Endothelial cell of umbilical vein (primary cell): Measurements from ENCODE around the gene ANP32B. TPM values are rescaled to one million over a fixed set of nuclear protein-coding genes. Genes with fewer than 3 reads are reported as not detected.
"Not testable (repeated sequence)": the region's sequence is repeated elsewhere in the genome, so short reads cannot be mapped to it uniquely, and the experiment has no call there.

Source experiments
- BruUV-seq: library from RNA; stranded (reverse); fragments of 400-500 nt; replicated peaks from 2 replicates; lab custom pipeline; 2021; lab: Mats Ljungman, UMichigan
- CTCF ChIA-PET: fragments of 300-600, 350-600 bp; sonication (Branson Sonifier 250); formaldehyde crosslinking; loops from one replicate; lab custom pipeline; 2021; ENCODE audit warnings: antibody characterized with exemption, inconsistent platforms; lab: Charles Lee
- POLR2A ChIA-PET: fragments of 300-600, 350-600 bp; sonication (Branson Sonifier 250); formaldehyde crosslinking; loops from one replicate; lab custom pipeline; 2021; ENCODE audit warnings: antibody characterized with exemption, inconsistent platforms; lab: Charles Lee
- DNase-seq: peaks from one replicate; pipeline ENCODE4 v3.0.0-alpha.2; 2011; ENCODE audit warnings: low read depth, low spot score
- FAIRE-seq: peaks from 2 replicates; lab custom pipeline; 2011; peaks lifted over from hg19 to GRCh38; lab: Jason Lieb, UNC
- H2AFZ ChIP-seq: 2 replicates; pipeline ENCODE4 v1.6.0; 2012; ENCODE audit warnings: low read depth, low read length, control low read depth, inconsistent platforms
- H3K27ac ChIP-seq: 2 replicates; pipeline ENCODE4 v1.5.1; 2011; ENCODE audit warnings: low read depth, mild to moderate bottlenecking, control low read depth, low read length, moderate library complexity; ENCODE audit not compliant: insufficient read depth
- H3K27me3 ChIP-seq, 2 experiments: 2 replicates each; pipeline versions ENCODE4 v1.6.0 to v1.6.1; 2011; ENCODE audit warnings: low read length in 2 of 2, mixed read lengths in 1 of 2; ENCODE audit not compliant: control insufficient read depth in 2 of 2, insufficient read depth in 2 of 2
- H3K36me3 ChIP-seq, 2 experiments: 2 replicates in 1 of 2; 3 replicates in 1 of 2; pipeline ENCODE4 v1.5.1; 2011; ENCODE audit warnings: low read length in 2 of 2, mild to moderate bottlenecking in 1 of 2, moderate library complexity in 1 of 2; ENCODE audit not compliant: control insufficient read depth in 2 of 2, insufficient read depth in 2 of 2; ENCODE audit errors: extremely low read depth in 1 of 2
- H3K4me1 ChIP-seq: 3 replicates; pipeline ENCODE4 v1.5.1; 2011; ENCODE audit warnings: mild to moderate bottlenecking, low read length; ENCODE audit not compliant: control insufficient read depth, insufficient read depth; ENCODE audit errors: extremely low read depth
- H3K4me2 ChIP-seq: 2 replicates; pipeline ENCODE4 v1.6.1; 2011; ENCODE audit warnings: low read length, control low read depth, mixed read lengths; ENCODE audit not compliant: insufficient read depth
- H3K4me3 ChIP-seq, 3 experiments: fragments of 200-600 bp in 1 of 3; sonication (generic), shearing (Covaris generic) in 1 of 3; replicated peaks in 1 of 3; 2 replicates each; pipeline ENCODE4 v1.5.1; 2011 to 2016; ENCODE audit warnings: control low read depth in 3 of 3, low read length in 3 of 3, mild to moderate bottlenecking in 2 of 3, inconsistent platforms in 1 of 3, low read depth in 1 of 3, moderate library complexity in 1 of 3; ENCODE audit not compliant: insufficient read depth in 1 of 3
- H3K79me2 ChIP-seq: 2 replicates; pipeline ENCODE4 v1.6.0; 2012; ENCODE audit warnings: low read length, inconsistent platforms; ENCODE audit not compliant: control insufficient read depth, insufficient read depth
- H3K9ac ChIP-seq: replicated peaks from 2 replicates; pipeline ENCODE3; 2011; ENCODE audit warnings: low read length, control low read depth; ENCODE audit not compliant: insufficient read depth; ENCODE audit errors: extremely low read depth
- H3K9me1 ChIP-seq: replicated peaks from 3 replicates; pipeline ENCODE4 v1.6.0; 2011; ENCODE audit warnings: mild to moderate bottlenecking, low read length; ENCODE audit not compliant: control insufficient read depth, insufficient read depth; ENCODE audit errors: extremely low read depth
- H3K9me3 ChIP-seq: replicated peaks from 2 replicates; pipeline ENCODE4 v1.5.1; 2012; ENCODE audit warnings: low read length, inconsistent platforms; ENCODE audit not compliant: control insufficient read depth, insufficient read depth
- H4K20me1 ChIP-seq: replicated peaks from 2 replicates; pipeline ENCODE3; 2011; ENCODE audit warnings: mild to moderate bottlenecking, low read length; ENCODE audit not compliant: control insufficient read depth, insufficient read depth; ENCODE audit errors: extremely low read depth
- EZH2 ChIP-seq: IDR thresholded peaks from 2 replicates; pipeline ENCODE4 v1.6.1; 2012; ENCODE audit warnings: borderline replicate concordance, low read depth, mild to moderate bottlenecking, moderate library complexity, low read length, inconsistent platforms; ENCODE audit not compliant: severe bottlenecking
- FOS ChIP-seq: IDR thresholded peaks from 2 replicates; pipeline ENCODE4 v1.6.1; 2011; ENCODE audit warnings: mild to moderate bottlenecking, low read length, moderate library complexity, borderline replicate concordance; ENCODE audit not compliant: insufficient read depth
- GATA2 ChIP-seq: IDR thresholded peaks from 2 replicates; pipeline ENCODE4 v1.7.0; 2011; ENCODE audit warnings: low read depth, mild to moderate bottlenecking, moderate library complexity, mixed read lengths, low read length; ENCODE audit not compliant: insufficient read length, insufficient read depth
- JUN ChIP-seq: IDR thresholded peaks from 2 replicates; pipeline ENCODE4 v1.6.1; 2011; ENCODE audit warnings: borderline replicate concordance, low read depth; ENCODE audit not compliant: insufficient read length, insufficient read depth
- MAX ChIP-seq: IDR thresholded peaks from 2 replicates; pipeline ENCODE4 v1.6.1; 2011; ENCODE audit not compliant: insufficient read depth, insufficient read length
- MYC ChIP-seq: IDR thresholded peaks from one replicate; pipeline ENCODE4 v1.6.1; 2011; ENCODE audit warnings: mild to moderate bottlenecking, low read depth, low read length
- POLR2A ChIP-seq: IDR thresholded peaks from 2 replicates; pipeline ENCODE4 v1.6.1; 2012; ENCODE audit warnings: low read depth, mild to moderate bottlenecking, control low read depth, low read length
- POLR2AphosphoS5 ChIP-seq: IDR thresholded peaks from 2 replicates; pipeline ENCODE4 v1.6.1; 2012; ENCODE audit warnings: low read depth, mild to moderate bottlenecking, control low read depth, low read length, moderate library complexity; ENCODE audit not compliant: insufficient read depth
- dilution Hi-C: fragments of 300-500 bp; cut with MboI; formaldehyde crosslinking; loops from one replicate; pipeline ENCODE4 v1.15.0; 2019; ENCODE audit warnings: low sequenced_read_pairs; ENCODE audit not compliant: extremely low pct_ligation_motif_present
- intact Hi-C: fragments of 100-400 bp; cut with micrococcal nuclease; formaldehyde crosslinking; loops from one replicate; pipeline ENCODE4 v1.10.0; 2022
- polyA plus RNA-seq, 4 experiments: library from polyadenylated mRNA; depleted of rRNA in 3 of 4; stranded (reverse) in 3 of 4; unstranded in 1 of 4; fragments of >200 nt; gene quantifications; 2 replicates each; pipeline versions ENCODE4 v1.2.1 to v1.2.3, GENCODE V29; 2011 to 2012; ENCODE audit warnings: missing spikeins in 1 of 4
- total RNA-seq: library from RNA; stranded (reverse); gene quantifications from 2 replicates; pipeline ENCODE4 v1.2.3, GENCODE V29; 2021
- TF ChIP-seq, protein P1 (sequence below), 2 donors: IDR thresholded peaks; 1 replicate in 1 of 2; 2 replicates in 1 of 2; pipeline ENCODE4 v1.5.1; 2011; ENCODE audit warnings: low read length in 2 of 2, mild to moderate bottlenecking in 2 of 2, moderate library complexity in 2 of 2, control low read depth in 1 of 2, inconsistent platforms in 1 of 2, low read depth in 1 of 2; ENCODE audit not compliant: insufficient read depth in 1 of 2; ENCODE audit errors: extremely low read depth in 1 of 2

The ANP32B gene
- total and polyA plus RNA-seq, 2 donors (not counting 3 experiments of a cell fraction or from before 2014, with no cell fraction given): 13.9 to 173 TPM

DNA sequence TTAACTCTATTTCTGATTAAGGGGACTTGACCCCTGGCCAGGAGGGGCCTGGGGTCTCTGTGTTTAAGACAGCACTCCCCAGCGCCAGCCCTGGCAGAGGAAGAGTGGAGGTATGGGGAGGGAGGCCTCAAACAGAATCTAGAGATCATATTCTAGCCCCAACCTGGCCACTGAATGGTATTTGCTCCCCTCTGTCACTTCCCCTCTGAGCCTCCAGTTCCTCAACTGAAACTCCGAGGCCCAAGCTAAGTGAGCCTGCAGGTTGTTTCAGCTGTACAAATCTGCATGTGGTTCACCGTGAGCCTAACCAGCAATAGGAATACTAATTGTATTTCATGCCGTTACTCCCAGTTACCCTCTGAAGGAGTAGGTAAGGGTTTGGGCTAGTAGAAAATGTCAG is 36.0 kb downstream of the ANP32B start:
- H3K79me2 ChIP-seq: no peaks in the 10 kb centered on the region
- DNase-seq (no peak), FAIRE-seq (no peak)
- TF ChIP-seq GATA2 (no peak), MYC (no peak), FOS (no peak), MAX (no peak), JUN (no peak), EZH2 (no peak), POLR2AphosphoS5 (no peak), POLR2A (no peak)
- TF ChIP-seq, protein P1, sequence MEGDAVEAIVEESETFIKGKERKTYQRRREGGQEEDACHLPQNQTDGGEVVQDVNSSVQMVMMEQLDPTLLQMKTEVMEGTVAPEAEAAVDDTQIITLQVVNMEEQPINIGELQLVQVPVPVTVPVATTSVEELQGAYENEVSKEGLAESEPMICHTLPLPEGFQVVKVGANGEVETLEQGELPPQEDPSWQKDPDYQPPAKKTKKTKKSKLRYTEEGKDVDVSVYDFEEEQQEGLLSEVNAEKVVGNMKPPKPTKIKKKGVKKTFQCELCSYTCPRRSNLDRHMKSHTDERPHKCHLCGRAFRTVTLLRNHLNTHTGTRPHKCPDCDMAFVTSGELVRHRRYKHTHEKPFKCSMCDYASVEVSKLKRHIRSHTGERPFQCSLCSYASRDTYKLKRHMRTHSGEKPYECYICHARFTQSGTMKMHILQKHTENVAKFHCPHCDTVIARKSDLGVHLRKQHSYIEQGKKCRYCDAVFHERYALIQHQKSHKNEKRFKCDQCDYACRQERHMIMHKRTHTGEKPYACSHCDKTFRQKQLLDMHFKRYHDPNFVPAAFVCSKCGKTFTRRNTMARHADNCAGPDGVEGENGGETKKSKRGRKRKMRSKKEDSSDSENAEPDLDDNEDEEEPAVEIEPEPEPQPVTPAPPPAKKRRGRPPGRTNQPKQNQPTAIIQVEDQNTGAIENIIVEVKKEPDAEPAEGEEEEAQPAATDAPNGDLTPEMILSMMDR (IDR thresholded peaks at IDR 0.05; ENCODE audit: extremely low read depth in 1 of 2, insufficient read depth in 1 of 2, low read depth in 1 of 2, low read length in 2 of 2): no peak
- no peaks in the 10 kb centered on the region for H3K9me3 ChIP-seq
- no peak overlapping the region for H3K9ac ChIP-seq
- no peaks in the 10 kb centered on the region for H3K9me1 ChIP-seq
- H4K20me1 ChIP-seq: no peaks in the 10 kb centered on the region
- dilution Hi-C loops (no loop called here), intact Hi-C loops (no loop called here)
- H3K27ac ChIP-seq: no peak overlapping the region
- BruUV-seq: no TSS peak
- no peak overlapping the region for H3K4me2 ChIP-seq
- peaks cover 16% of the 10 kb centered on the region for H3K4me1 ChIP-seq
- CTCF ChIA-PET: interaction anchor here (2.4 kb wide), 2 partner anchors 16 kb away, joined by 12 to 19 read pairs; no protein-coding TSS in a partner anchor
- POLR2A ChIA-PET: interaction anchor here (2.4 kb wide), 1 partner anchor 37 kb away, joined by 9 read pairs; the partner anchor contains the start of gene NANS
- peaks cover 10 to 18% of the 10 kb centered on the region in 2 experiments for H3K36me3 ChIP-seq
- H2AFZ ChIP-seq: no peak overlapping the region
- no peak overlapping the region for H3K4me3 ChIP-seq
- H3K27me3 ChIP-seq: no peaks in the 10 kb centered on the region

DNA sequence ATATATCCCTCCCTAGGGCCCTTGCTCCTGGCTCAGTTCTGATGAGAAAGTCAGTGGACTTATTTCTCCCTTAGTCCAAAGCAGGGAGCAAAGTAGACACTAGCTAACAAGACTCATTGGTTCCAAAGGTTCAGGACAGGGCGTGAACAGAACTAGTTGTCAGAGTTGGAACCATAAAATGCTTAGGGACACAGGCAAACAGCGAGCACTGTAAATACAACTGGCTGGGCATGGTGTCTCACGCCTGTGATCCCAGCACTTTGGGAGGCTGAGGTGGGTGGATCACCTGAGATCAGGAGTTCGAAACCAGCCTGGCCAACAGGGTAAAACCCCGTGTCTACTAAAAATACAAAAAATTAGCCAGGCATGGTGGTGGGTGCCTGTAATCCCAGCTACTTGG is 36.7 kb downstream of the ANP32B start:
- POLR2A ChIA-PET: interaction anchor here (2.4 kb wide), 1 partner anchor 37 kb away, joined by 9 read pairs; the partner anchor contains the start of gene NANS
- intact Hi-C loops, H3K9me3 ChIP-seq, H3K79me2 ChIP-seq, dilution Hi-C loops, DNase-seq, H3K9ac ChIP-seq, BruUV-seq, H3K4me3 ChIP-seq, FAIRE-seq, H2AFZ ChIP-seq, H3K9me1 ChIP-seq, H3K4me2 ChIP-seq, H4K20me1 ChIP-seq, H3K27me3 ChIP-seq, H3K27ac ChIP-seq: not testable (repeated sequence)
- CTCF ChIA-PET: interaction anchor here (2.4 kb wide), 1 partner anchor 15 kb away, joined by 19 read pairs; no protein-coding TSS in a partner anchor
- Histone ChIP-seq H3K36me3 (peaks cover 10 to 13% of the 10 kb centered on the region in 2 experiments), H3K4me1 (peaks cover 16% of the 10 kb centered on the region)
